SK-N-SH (cell line): ENCODE data around the gene AWAT2. TPM values are rescaled to one million over a fixed set of nuclear protein-coding genes. Genes with fewer than 3 reads are reported as not detected.

Source experiments
- CTCF ChIA-PET: fragments of 300-600, 350-600 bp; formaldehyde crosslinking; extraction: SDS; loops from one replicate; lab custom pipeline; 2021; lab: Yijun Ruan, JAX
- POLR2A ChIA-PET: fragments of 350-600 bp; sonication (Branson Sonifier 250); formaldehyde crosslinking; extraction: SDS; loops from one replicate; lab custom pipeline; 2020; ENCODE audit warnings: antibody characterized with exemption, inconsistent platforms; lab: Yijun Ruan, JAX
- DNase-seq: peaks from one replicate; pipeline ENCODE4 v3.0.0; 2012
- H2AFZ ChIP-seq: fragments of 200-600 bp; sonication (generic); 2 replicates; pipeline ENCODE4 v1.8.1; 2016; ENCODE audit warnings: antibody characterized with exemption, mild to moderate bottlenecking, low read depth
- H3F3A ChIP-seq: fragments of 200-600 bp; sonication (generic); replicated peaks from 2 replicates; pipeline ENCODE3; 2016; ENCODE audit warnings: antibody characterized with exemption, mild to moderate bottlenecking; ENCODE audit not compliant: insufficient read depth
- H3K27ac ChIP-seq, 2 experiments: fragments of 200-500 bp in 1 of 2; fragments of 200-600 bp in 1 of 2; sonication (Bioruptor generic) in 1 of 2; sonication (generic), shearing (Covaris generic) in 1 of 2; 2 replicates each; pipeline versions ENCODE4 v1.5.1 to v1.6.1; 2014 to 2016; ENCODE audit warnings: low read depth in 2 of 2, inconsistent platforms in 1 of 2, low read length in 1 of 2, mild to moderate bottlenecking in 1 of 2, mixed read lengths in 1 of 2
- H3K27me3 ChIP-seq: fragments of 200-600 bp; sonication (generic), shearing (Covaris generic); 2 replicates; pipeline ENCODE4 v1.6.1; 2016; ENCODE audit warnings: mixed run types; ENCODE audit not compliant: insufficient read depth
- H3K36me3 ChIP-seq, 2 experiments: fragments of 200-500 bp in 1 of 2; fragments of 200-600 bp in 1 of 2; sonication (Bioruptor generic) in 1 of 2; sonication (generic) in 1 of 2; replicated peaks in 1 of 2; 2 replicates each; pipeline versions ENCODE3 to v1.5.1; 2014 to 2016; ENCODE audit warnings: low read length in 1 of 2, mild to moderate bottlenecking in 1 of 2; ENCODE audit not compliant: insufficient read depth in 2 of 2, control insufficient read depth in 1 of 2
- H3K4me1 ChIP-seq, 2 experiments: fragments of 200-500 bp in 1 of 2; fragments of 200-600 bp in 1 of 2; sonication (Bioruptor generic) in 1 of 2; sonication (generic), shearing (Covaris generic) in 1 of 2; 2 replicates each; pipeline versions ENCODE4 v1.5.1 to v1.6.1; 2014 to 2016; ENCODE audit warnings: low read depth in 1 of 2, low read length in 1 of 2, mixed run types in 1 of 2; ENCODE audit not compliant: insufficient read depth in 2 of 2, control insufficient read depth in 1 of 2
- H3K4me2 ChIP-seq: fragments of 200-600 bp; sonication (generic), shearing (Covaris generic); 2 replicates; pipeline ENCODE4 v1.6.1; 2017; ENCODE audit warnings: mixed run types
- H3K4me3 ChIP-seq, 2 experiments: fragments of 200-500 bp in 1 of 2; fragments of 200-600 bp in 1 of 2; sonication (Bioruptor generic) in 1 of 2; sonication (generic), shearing (Covaris generic) in 1 of 2; 2 replicates each; pipeline versions ENCODE4 v1.5.1 to v1.8.1; 2014 to 2016; ENCODE audit warnings: low read depth in 2 of 2, inconsistent platforms in 1 of 2, low read length in 1 of 2, mild to moderate bottlenecking in 1 of 2, mixed read lengths in 1 of 2, moderate library complexity in 1 of 2
- H3K79me2 ChIP-seq: fragments of 200-600 bp; sonication (generic); 2 replicates; pipeline ENCODE4 v1.8.1; 2017; ENCODE audit warnings: mild to moderate bottlenecking; ENCODE audit not compliant: insufficient read depth
- H3K9ac ChIP-seq: fragments of 200-600 bp; sonication (generic); 2 replicates; pipeline ENCODE4 v1.6.1; 2017; ENCODE audit warnings: mixed run types
- H3K9me2 ChIP-seq: fragments of 200-600 bp; sonication (generic); 2 replicates; pipeline ENCODE4 v1.6.1; 2017; ENCODE audit warnings: mixed run types
- H3K9me3 ChIP-seq: fragments of 200-600 bp; sonication (generic); 2 replicates; pipeline ENCODE4 v1.6.1; 2017; ENCODE audit warnings: mixed run types, mild to moderate bottlenecking, moderate library complexity
- H4K20me1 ChIP-seq: fragments of 200-600 bp; sonication (generic); 2 replicates; pipeline ENCODE4 v1.6.1; 2017; ENCODE audit warnings: mild to moderate bottlenecking, mixed run types; ENCODE audit not compliant: insufficient read depth
- CTCF ChIP-seq: fragments of 200-600 bp; sonication (generic); IDR thresholded peaks from 2 replicates; pipeline ENCODE4 v1.6.1; 2017; ENCODE audit warnings: antibody characterized with exemption, mild to moderate bottlenecking, moderate library complexity
- FOSL2 ChIP-seq: IDR thresholded peaks from 2 replicates; pipeline ENCODE4 v1.4.0; 2012; ENCODE audit warnings: low read depth, mild to moderate bottlenecking, moderate library complexity, borderline replicate concordance
- FOXJ3 ChIP-seq: sonication (generic); formaldehyde crosslinking; IDR thresholded peaks from 2 replicates; pipeline ENCODE4 v1.5.1; 2020; ENCODE audit warnings: mild to moderate bottlenecking, missing genetic modification reagents
- FOXM1 ChIP-seq: IDR thresholded peaks from 2 replicates; pipeline ENCODE4 v1.4.0; 2012; ENCODE audit warnings: low read depth, mild to moderate bottlenecking
- GABPA ChIP-seq: IDR thresholded peaks from 2 replicates; pipeline ENCODE4 v1.4.0; 2012; ENCODE audit warnings: low read depth, mild to moderate bottlenecking
- IRF3 ChIP-seq: fragments of 150-350 bp; IDR thresholded peaks from 2 replicates; pipeline ENCODE4 v1.6.1; 2016; ENCODE audit warnings: mild to moderate bottlenecking, low read depth, low read length
- MAX ChIP-seq: IDR thresholded peaks from 2 replicates; pipeline ENCODE4 v1.4.0; 2012; ENCODE audit warnings: low read depth
- MEF2A ChIP-seq: IDR thresholded peaks from 2 replicates; pipeline ENCODE4 v1.4.0; 2012; ENCODE audit warnings: low read depth, borderline replicate concordance
- MXI1 ChIP-seq: IDR thresholded peaks from 2 replicates; pipeline ENCODE4 v1.6.1; 2012; ENCODE audit warnings: mild to moderate bottlenecking, low read depth, low read length, improper control_type of control experiment
- NFIC ChIP-seq: IDR thresholded peaks from 2 replicates; pipeline ENCODE4 v1.4.0; 2012; ENCODE audit warnings: borderline replicate concordance
- NRF1 ChIP-seq: IDR thresholded peaks from 2 replicates; pipeline ENCODE4 v1.6.1; 2012; ENCODE audit warnings: low read depth, mild to moderate bottlenecking, low read length
- POLR2AphosphoS5 ChIP-seq: IDR thresholded peaks from 2 replicates; pipeline ENCODE4 v1.6.1; 2012; ENCODE audit warnings: low read depth, low read length
- RAD21 ChIP-seq: IDR thresholded peaks from 2 replicates; pipeline ENCODE4 v1.6.1; 2012; ENCODE audit warnings: mild to moderate bottlenecking, low read length
- RCOR1 ChIP-seq: fragments of 150-350 bp; IDR thresholded peaks from 2 replicates; pipeline ENCODE4 v1.6.1; 2017; ENCODE audit warnings: antibody characterized with exemption, low read length
- RXRA ChIP-seq: IDR thresholded peaks from 2 replicates; pipeline ENCODE4 v1.4.0; 2012; ENCODE audit warnings: low read depth, mild to moderate bottlenecking, borderline replicate concordance
- SIN3A ChIP-seq: IDR thresholded peaks from 2 replicates; pipeline ENCODE4 v1.6.1; 2012; ENCODE audit warnings: low read depth, mild to moderate bottlenecking, low read length, moderate library complexity, borderline replicate concordance
- TCF12 ChIP-seq: IDR thresholded peaks from 2 replicates; pipeline ENCODE4 v1.4.0; 2012
- TEAD4 ChIP-seq: IDR thresholded peaks from 2 replicates; pipeline ENCODE4 v1.4.0; 2012; ENCODE audit warnings: mild to moderate bottlenecking, borderline replicate concordance; ENCODE audit not compliant: insufficient read depth
- WGBS: methylation state at CpG from one replicate; pipeline ENCODE4 v1.1.6; 2017; ENCODE audit warnings: low lambda C conversion rate; 5-methylcytosine and 5-hydroxymethylcytosine counted together
- polyA plus RNA-seq, 3 experiments: library from polyadenylated mRNA; depleted of rRNA; stranded (reverse); fragments of >200 nt; gene quantifications; 2 replicates each; pipeline ENCODE4 v1.2.3, GENCODE V29; 2012
- TF ChIP-seq, protein P1 (sequence below): fragments of 150-350 bp; IDR thresholded peaks from 2 replicates; pipeline ENCODE4 v1.6.1; 2017; ENCODE audit warnings: antibody characterized with exemption, low read length, low read depth, borderline replicate concordance

AWAT2 gene
- polyA plus RNA-seq, 1 of the 3 experiments (the other 2 are of a cell fraction) = 0.13 TPM

DNA sequence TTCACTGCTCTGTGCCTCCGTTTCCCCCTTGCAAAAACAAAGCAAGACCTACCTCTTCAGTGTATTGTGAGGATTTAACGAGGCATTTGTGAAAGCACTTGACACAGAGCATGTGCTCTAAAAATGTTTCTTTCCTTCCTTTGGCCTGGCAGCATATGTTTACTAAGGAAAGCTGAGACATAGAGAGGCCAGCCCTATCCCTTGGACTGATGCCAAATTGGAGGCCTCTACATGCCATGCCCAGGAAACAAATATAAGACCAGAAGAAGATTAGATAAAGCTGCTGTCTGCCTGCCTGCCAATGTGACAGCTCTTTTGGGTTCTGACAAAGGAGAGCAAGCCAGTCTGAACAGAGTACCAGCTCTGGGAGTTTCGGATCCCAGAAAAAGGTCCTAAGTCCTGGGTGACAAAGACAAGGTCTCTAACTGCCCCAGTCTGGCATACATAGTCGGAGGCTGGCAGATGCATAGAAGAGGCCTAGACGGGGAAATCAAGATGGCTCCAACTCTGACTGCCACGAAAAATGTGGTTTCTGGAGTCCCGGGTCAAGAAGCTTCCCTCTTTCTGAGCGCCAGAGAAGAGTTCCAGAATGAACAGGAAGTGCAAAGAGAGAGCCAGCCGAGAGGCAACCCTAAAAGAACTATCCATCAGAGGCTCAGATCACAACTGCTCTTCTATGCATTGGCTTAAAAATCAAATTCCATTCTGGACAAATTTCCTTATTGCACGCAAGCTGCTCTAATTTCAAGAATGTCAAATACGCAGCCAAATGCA is 38.3 kb upstream of the AWAT2 start:
- no peak for DNase-seq

DNA sequence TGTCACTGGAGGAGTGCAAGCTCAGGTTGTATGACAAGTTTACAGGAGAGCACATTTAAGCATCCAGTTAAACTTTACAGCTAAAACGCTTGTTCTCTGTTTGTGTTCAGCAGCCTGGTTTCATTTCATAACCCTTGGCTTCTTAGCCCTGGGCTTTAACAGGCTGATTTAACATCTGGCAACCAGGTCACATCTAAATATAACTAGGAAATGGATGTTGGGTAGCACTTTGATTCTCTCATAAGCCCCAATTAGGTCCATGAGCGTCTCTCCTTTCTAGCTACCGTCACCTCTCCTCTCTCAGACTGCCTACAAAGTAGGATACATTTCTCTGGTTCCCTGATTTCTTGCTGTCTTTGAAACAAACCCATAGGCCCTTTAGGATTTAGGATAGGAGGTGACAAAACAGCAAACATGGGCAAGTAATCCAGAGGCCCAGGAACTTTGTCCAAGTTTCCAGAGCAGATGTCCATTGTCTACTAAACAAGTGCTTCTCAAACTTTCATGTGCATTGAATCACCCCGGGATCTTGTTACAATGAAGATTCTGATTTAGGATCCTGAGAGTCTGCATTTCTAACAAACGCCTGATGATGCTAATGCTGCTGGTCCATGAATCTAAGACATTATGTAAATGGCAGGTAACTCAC is 35.0 kb upstream of the AWAT2 start:
- WGBS = 34% methylated on average over 5 of the region's 5 CpGs
- H3K79me2 ChIP-seq = no peaks in the 10 kb centered on the region
- peaks cover 8% of the 10 kb centered on the region; the same call in 1 of the 2 replicates for H3K27me3 ChIP-seq
- CTCF ChIA-PET = interaction anchor here (2.5 kb wide), 1 partner anchor 13 kb away, joined by 12 read pairs; no protein-coding TSS in a partner anchor
- no peak overlapping the region for H3K9ac ChIP-seq
- H3F3A ChIP-seq = no peaks in the 10 kb centered on the region
- no peak overlapping the region for H3K4me3 ChIP-seq
- no peak overlapping the region for H2AFZ ChIP-seq
- H3K9me3 ChIP-seq = no peaks in the 10 kb centered on the region
- POLR2A ChIA-PET = no interaction called here
- H3K4me2 ChIP-seq = no peak overlapping the region
- H4K20me1 ChIP-seq = no peaks in the 10 kb centered on the region
- no peak overlapping the region for H3K27ac ChIP-seq
- no peaks in the 10 kb centered on the region for H3K4me1 ChIP-seq
- TF ChIP-seq MAX (no peak), IRF3 (no peak), TEAD4 (no peak), GABPA (no peak), SIN3A (no peak), NRF1 (no peak), RCOR1 (no peak), FOSL2 (no peak), RAD21 (no peak), MXI1 (no peak), FOXJ3 (CRISPR knock-in tag) (no peak), FOXM1 (no peak), RXRA (no peak), POLR2AphosphoS5 (no peak)
- TF ChIP-seq, protein P1, sequence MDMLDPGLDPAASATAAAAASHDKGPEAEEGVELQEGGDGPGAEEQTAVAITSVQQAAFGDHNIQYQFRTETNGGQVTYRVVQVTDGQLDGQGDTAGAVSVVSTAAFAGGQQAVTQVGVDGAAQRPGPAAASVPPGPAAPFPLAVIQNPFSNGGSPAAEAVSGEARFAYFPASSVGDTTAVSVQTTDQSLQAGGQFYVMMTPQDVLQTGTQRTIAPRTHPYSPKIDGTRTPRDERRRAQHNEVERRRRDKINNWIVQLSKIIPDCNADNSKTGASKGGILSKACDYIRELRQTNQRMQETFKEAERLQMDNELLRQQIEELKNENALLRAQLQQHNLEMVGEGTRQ = no peak
- no peaks in the 10 kb centered on the region for H3K36me3 ChIP-seq
- no peaks in the 10 kb centered on the region for H3K9me2 ChIP-seq
- DNase-seq = no peak

More for the DNA sequence above, 38.3 kb upstream of the AWAT2 start:
- ChIA-PET CTCF (interaction anchor here (0.6 to 3.2 kb wide), 4 partner anchors 9 to 58 kb away, joined by 3 to 19 read pairs (median 4); no protein-coding TSS in a partner anchor), POLR2A (no interaction called here)
- TF ChIP-seq GABPA (no peak), POLR2AphosphoS5 (no peak), SIN3A (no peak), MEF2A (no peak), FOSL2 (no peak), TCF12 (no peak), NFIC (peak; percentile 66; the same call in 1 of the 2 replicates), CTCF (no peak)
- Histone ChIP-seq H3K79me2 (no peaks in the 10 kb centered on the region), H3K4me2 (0 out of 2 replicates have a peak overlapping the region, but pooled peaks have one; percentile 16), H3K9me2 (no peaks in the 10 kb centered on the region), H3K36me3 (no peaks in the 10 kb centered on the region), H2AFZ (peak overlapping the region; percentile 46; the same call in 1 of the 2 replicates), H3K9me3 (no peaks in the 10 kb centered on the region), H3F3A (no peaks in the 10 kb centered on the region), H4K20me1 (no peaks in the 10 kb centered on the region), H3K27me3 (peaks cover 11% of the 10 kb centered on the region), H3K9ac (no peak overlapping the region), H3K4me1 (no peaks in the 10 kb centered on the region), H3K4me3 (no peak overlapping the region), H3K27ac (peak overlapping the region; percentile 30 to 34; a peak in 2 of 4 replicates)
- WGBS = 39% methylated on average over 11 of the region's 11 CpGs
